Medulla oblongata (tissue), 1 donor: ENCODE data around the gene ZNF311.
"Not testable (repeated sequence)": the region's sequence is repeated elsewhere in the genome, so short reads cannot be mapped to it uniquely, and the experiment has no call there.

Source experiments
- DNase-seq: peaks from one replicate; pipeline ENCODE4 v3.0.0-alpha.2; 2015; ENCODE audit errors: extremely low spot score

Gene ZNF311

GRCh38 chr6:28953585-28954258 is 51.4 kb downstream of the ZNF311 start:
- DNase-seq: no peak

GRCh38 chr6:28953039-28953584 is 52.0 kb downstream of the ZNF311 start:
- DNase-seq: peak; percentile 28

- not testable (repeated sequence) for DNase-seq
Observed at GRCh38 chr6:28949656-28950195, 55.4 kb downstream of the ZNF311 start.

- DNase-seq: no peak
Observed at GRCh38 chr6:28948782-28949486, 56.2 kb downstream of the ZNF311 start.

- no peak for DNase-seq
Observed at GRCh38 chr6:28947831-28948270, 57.3 kb downstream of the ZNF311 start.

- DNase-seq: no peak
Observed at GRCh38 chr6:28947067-28947765, 57.9 kb downstream of the ZNF311 start.

- peak; percentile 18 for DNase-seq
Observed at GRCh38 chr6:28945349-28945748, 59.8 kb downstream of the ZNF311 start.
